H9 (cell line): ENCODE results near the gene TANK. TPM values are rescaled to one million over a fixed set of nuclear protein-coding genes. Genes with fewer than 3 reads are reported as not detected.
A peak's percentile ranks its signal among the peaks of the same experiment; 100 is the strongest.

Experiments
- DNase-seq: peaks from one replicate; pipeline ENCODE4 v3.0.0-alpha.2; 2017
- H2AFZ ChIP-seq: one replicate; pipeline ENCODE4 v1.6.1; 2013; ENCODE audit warnings: mild to moderate bottlenecking, low read length, control low read depth, moderate library complexity
- H2AK5ac ChIP-seq: 2 replicates; pipeline ENCODE4 v1.6.1; 2013; ENCODE audit warnings: low read length, control low read depth, mixed read lengths; ENCODE audit not compliant: insufficient read length
- H2BK120ac ChIP-seq: one replicate; pipeline ENCODE4 v1.6.1; 2013; ENCODE audit warnings: low read depth, mild to moderate bottlenecking, low read length, control low read depth, inconsistent platforms; ENCODE audit not compliant: poor library complexity, severe bottlenecking
- H2BK12ac ChIP-seq: 2 replicates; pipeline ENCODE4 v1.6.1; 2013; ENCODE audit warnings: low read length, control low read depth, mixed read lengths, low read depth; ENCODE audit not compliant: insufficient read length
- H2BK15ac ChIP-seq: 2 replicates; pipeline ENCODE4 v1.6.1; 2013; ENCODE audit warnings: low read depth, low read length, control low read depth
- H2BK20ac ChIP-seq: one replicate; pipeline ENCODE4 v1.6.1; 2013; ENCODE audit warnings: low read depth, mild to moderate bottlenecking, low read length, control low read depth, inconsistent platforms; ENCODE audit not compliant: poor library complexity, severe bottlenecking
- H2BK5ac ChIP-seq: 2 replicates; pipeline ENCODE4 v1.6.1; 2013; ENCODE audit warnings: low read length, control low read depth, mixed read lengths; ENCODE audit not compliant: insufficient read length
- H3K14ac ChIP-seq: 2 replicates; pipeline ENCODE4 v1.6.1; 2013; ENCODE audit warnings: low read length, control low read depth; ENCODE audit not compliant: insufficient read depth
- H3K18ac ChIP-seq: 2 replicates; pipeline ENCODE4 v1.6.1; 2013; ENCODE audit warnings: low read depth, mild to moderate bottlenecking, mixed read lengths, low read length, control low read depth; ENCODE audit not compliant: insufficient read length
- H3K23ac ChIP-seq: 2 replicates; pipeline ENCODE4 v1.6.1; 2013; ENCODE audit warnings: low read length, control low read depth, mixed read lengths, low read depth; ENCODE audit not compliant: insufficient read length
- H3K23me2 ChIP-seq: 2 replicates; pipeline ENCODE4 v1.6.1; 2013; ENCODE audit warnings: low read depth, mild to moderate bottlenecking, mixed read lengths, low read length, control low read depth; ENCODE audit not compliant: insufficient read length, poor library complexity, severe bottlenecking
- H3K27ac ChIP-seq: 2 replicates; pipeline ENCODE4 v1.5.1; 2013; ENCODE audit warnings: low read length, control low read depth, mixed read lengths, low read depth; ENCODE audit not compliant: insufficient read length
- H3K27me3 ChIP-seq: 2 replicates; pipeline ENCODE4 v1.6.1; 2013; ENCODE audit warnings: low read length, control low read depth, inconsistent platforms; ENCODE audit not compliant: insufficient read depth
- H3K4ac ChIP-seq: 2 replicates; pipeline ENCODE4 v1.6.1; 2013; ENCODE audit warnings: low read depth, mild to moderate bottlenecking, control low read depth, inconsistent platforms, low read length, moderate library complexity
- H3K4me1 ChIP-seq: 2 replicates; pipeline ENCODE4 v1.6.1; 2013; ENCODE audit warnings: low read length, control low read depth, inconsistent platforms; ENCODE audit not compliant: insufficient read depth
- H3K4me2 ChIP-seq: 2 replicates; pipeline ENCODE4 v1.6.1; 2013; ENCODE audit warnings: low read length, control low read depth, mixed read lengths; ENCODE audit not compliant: insufficient read length, insufficient read depth
- H3K56ac ChIP-seq: 2 replicates; pipeline ENCODE4 v1.6.1; 2013; ENCODE audit warnings: low read depth, mild to moderate bottlenecking, mixed read lengths, low read length, control low read depth; ENCODE audit not compliant: insufficient read length
- H3K79me1 ChIP-seq: 2 replicates; pipeline ENCODE4 v1.6.1; 2013; ENCODE audit warnings: low read depth, mild to moderate bottlenecking, moderate library complexity, low read length, control low read depth, inconsistent platforms; ENCODE audit not compliant: insufficient read depth, poor library complexity, severe bottlenecking
- H3K79me2 ChIP-seq: 2 replicates; pipeline ENCODE4 v1.6.1; 2013; ENCODE audit warnings: low read length, control low read depth, inconsistent platforms; ENCODE audit not compliant: insufficient read depth
- H3K9ac ChIP-seq: 2 replicates; pipeline ENCODE4 v1.6.1; 2013; ENCODE audit warnings: low read length, control low read depth, mixed read lengths; ENCODE audit not compliant: insufficient read length; ENCODE audit errors: extremely low read depth
- H3K9me3 ChIP-seq: one replicate; pipeline ENCODE4 v1.6.1; 2013; ENCODE audit warnings: low read depth, low read length, inconsistent platforms; ENCODE audit not compliant: control insufficient read depth
- H3T11ph ChIP-seq: one replicate; pipeline ENCODE4 v1.6.1; 2013; ENCODE audit warnings: mild to moderate bottlenecking, low read length, control low read depth, inconsistent platforms
- H4K20me1 ChIP-seq: one replicate; pipeline ENCODE4 v1.6.1; 2013; ENCODE audit not compliant: control insufficient read depth, insufficient read length, insufficient read depth
- H4K5ac ChIP-seq: 2 replicates; pipeline ENCODE4 v1.6.1; 2013; ENCODE audit warnings: low read depth, mild to moderate bottlenecking, mixed read lengths, low read length, control low read depth; ENCODE audit not compliant: insufficient read length
- H4K8ac ChIP-seq: replicated peaks from 2 replicates; pipeline ENCODE4 v1.6.1; 2013; ENCODE audit warnings: low read length, control low read depth, mixed read lengths, low read depth; ENCODE audit not compliant: insufficient read length
- H4K91ac ChIP-seq: 2 replicates; pipeline ENCODE4 v1.6.1; 2013; ENCODE audit warnings: low read depth, mild to moderate bottlenecking, moderate library complexity, mixed read lengths, low read length, control low read depth; ENCODE audit not compliant: insufficient read length
- H3K27ac Mint-ChIP-seq, 3 experiments: 2 replicates in 2 of 3; 3 replicates in 1 of 3; pipeline ENCODE4 v1.8.0; 2020 to 2021; ENCODE audit warnings: mixed read lengths in 3 of 3, mild to moderate bottlenecking in 1 of 3, moderate library complexity in 1 of 3
- H3K27me3 Mint-ChIP-seq: 2 replicates; pipeline ENCODE4 v1.8.0; 2021; ENCODE audit warnings: low read depth, mild to moderate bottlenecking, moderate library complexity, mixed read lengths
- H3K36me3 Mint-ChIP-seq, 3 experiments: 2 replicates in 2 of 3; 3 replicates in 1 of 3; pipeline ENCODE4 v1.8.0; 2020 to 2021; ENCODE audit warnings: low read depth in 3 of 3, mixed read lengths in 3 of 3; ENCODE audit not compliant: insufficient read depth in 1 of 3
- H3K4me1 Mint-ChIP-seq, 2 experiments: 2 replicates each; pipeline ENCODE4 v1.8.0; 2020; ENCODE audit warnings: mixed read lengths in 2 of 2
- H3K4me3 Mint-ChIP-seq, 2 experiments: 2 replicates in 1 of 2; 3 replicates in 1 of 2; pipeline ENCODE4 v1.8.0; 2020 to 2021; ENCODE audit warnings: mild to moderate bottlenecking in 2 of 2, mixed read lengths in 2 of 2, moderate library complexity in 1 of 2
- H3K9me3 Mint-ChIP-seq, 2 experiments: 2 replicates in 1 of 2; 3 replicates in 1 of 2; pipeline ENCODE4 v1.8.0; 2020; ENCODE audit warnings: mild to moderate bottlenecking in 2 of 2, mixed read lengths in 2 of 2, moderate library complexity in 1 of 2
- WGBS: extraction: QIAGEN DNeasy Blood & Tissue Kit; methylation state at CpG from one replicate; pipeline ENCODE4 v1.1.7; 2013; ENCODE audit warnings: missing lambda C conversion rate, low lambda C conversion rate, mixed read lengths; ENCODE audit not compliant: insufficient read length; ENCODE audit errors: extremely low coverage; 5-methylcytosine and 5-hydroxymethylcytosine counted together
- total RNA-seq: library from RNA; stranded (reverse); gene quantifications from 2 replicates; pipeline ENCODE4 v1.2.1, GENCODE V29; 2021
- TF ChIP-seq, protein P1 (sequence below): fragments of 200-600 bp; sonication (generic); conservative IDR thresholded peaks from 3 replicates; pipeline ENCODE4 v1.8.0; 2021; ENCODE audit warnings: antibody characterized with exemption, mild to moderate bottlenecking

Gene TANK
- total RNA-seq, 1 experiment from 2014 or later, result 23.9 TPM

GRCh38 chr2:161130354-161130753 is 29.9 kb upstream of the TANK start:
- H3K27ac ChIP-seq, result no peak overlapping the region
- no peaks in the 10 kb centered on the region for H3K23me2 ChIP-seq
- H2AK5ac ChIP-seq, result no peak overlapping the region
- H4K91ac ChIP-seq, result no peak overlapping the region
- H3K4ac ChIP-seq, result no peak overlapping the region
- peaks cover 11 to 12% of the 10 kb centered on the region in 2 experiments for H3K4me1 Mint-ChIP-seq
- no peak for DNase-seq
- H3K36me3 Mint-ChIP-seq, result peaks cover 0 to 3% (median 0%) of the 10 kb centered on the region in 3 experiments; a peak in 1 of 7 replicates
- H3T11ph ChIP-seq, result no peak overlapping the region
- H4K20me1 ChIP-seq, result no peaks in the 10 kb centered on the region
- no peak overlapping the region for H2BK5ac ChIP-seq
- H3K56ac ChIP-seq, result no peak overlapping the region
- peak overlapping the region in 1 of 3 experiments; percentile 79; a peak in 2 of 7 replicates for H3K27ac Mint-ChIP-seq
- peaks cover 0 to 3% of the 10 kb centered on the region in 2 experiments; a peak in 3 of 5 replicates for H3K9me3 Mint-ChIP-seq
- H2BK12ac ChIP-seq, result no peak overlapping the region
- H3K4me2 ChIP-seq, result no peak overlapping the region
- WGBS, result no CpG with 5 or more reads among the region's 8 CpGs
- H3K9me3 ChIP-seq, result no peaks in the 10 kb centered on the region
- no peaks in the 10 kb centered on the region for H3K79me2 ChIP-seq
- no peaks in the 10 kb centered on the region for H3K4me1 ChIP-seq
- H3K9ac ChIP-seq, result no peak overlapping the region
- H2AFZ ChIP-seq, result no peak overlapping the region
- H3K18ac ChIP-seq, result no peak overlapping the region
- TF ChIP-seq, protein P1, sequence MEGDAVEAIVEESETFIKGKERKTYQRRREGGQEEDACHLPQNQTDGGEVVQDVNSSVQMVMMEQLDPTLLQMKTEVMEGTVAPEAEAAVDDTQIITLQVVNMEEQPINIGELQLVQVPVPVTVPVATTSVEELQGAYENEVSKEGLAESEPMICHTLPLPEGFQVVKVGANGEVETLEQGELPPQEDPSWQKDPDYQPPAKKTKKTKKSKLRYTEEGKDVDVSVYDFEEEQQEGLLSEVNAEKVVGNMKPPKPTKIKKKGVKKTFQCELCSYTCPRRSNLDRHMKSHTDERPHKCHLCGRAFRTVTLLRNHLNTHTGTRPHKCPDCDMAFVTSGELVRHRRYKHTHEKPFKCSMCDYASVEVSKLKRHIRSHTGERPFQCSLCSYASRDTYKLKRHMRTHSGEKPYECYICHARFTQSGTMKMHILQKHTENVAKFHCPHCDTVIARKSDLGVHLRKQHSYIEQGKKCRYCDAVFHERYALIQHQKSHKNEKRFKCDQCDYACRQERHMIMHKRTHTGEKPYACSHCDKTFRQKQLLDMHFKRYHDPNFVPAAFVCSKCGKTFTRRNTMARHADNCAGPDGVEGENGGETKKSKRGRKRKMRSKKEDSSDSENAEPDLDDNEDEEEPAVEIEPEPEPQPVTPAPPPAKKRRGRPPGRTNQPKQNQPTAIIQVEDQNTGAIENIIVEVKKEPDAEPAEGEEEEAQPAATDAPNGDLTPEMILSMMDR, result no peak
- H2BK120ac ChIP-seq, result no peak overlapping the region
- no peak overlapping the region for H2BK15ac ChIP-seq
- H3K23ac ChIP-seq, result no peak overlapping the region
- H3K14ac ChIP-seq, result no peak overlapping the region
- no peak overlapping the region for H2BK20ac ChIP-seq
- no peak overlapping the region for H4K8ac ChIP-seq
- no peak overlapping the region for H4K5ac ChIP-seq
- H3K27me3 ChIP-seq, result no peaks in the 10 kb centered on the region
- no peaks in the 10 kb centered on the region for H3K79me1 ChIP-seq
- no peak overlapping the region for H3K4me3 Mint-ChIP-seq
- H3K27me3 Mint-ChIP-seq, result no peaks in the 10 kb centered on the region
